IMR-90 (cell line): ENCODE data around the gene NEDD4L.

Experiments used
- CEBPB ChIP-seq: IDR thresholded peaks from 2 replicates; pipeline ENCODE4 v1.6.1; 2012; ENCODE audit warnings: low read depth, low read length, improper control_type of control experiment
- MXI1 ChIP-seq: IDR thresholded peaks from 2 replicates; pipeline ENCODE4 v1.6.1; 2012; ENCODE audit warnings: low read depth, mild to moderate bottlenecking, low read length, moderate library complexity, borderline replicate concordance
- NFE2L2 ChIP-seq: fragments of 150-350 bp; IDR thresholded peaks from 2 replicates; pipeline ENCODE4 v1.6.1; 2016; ENCODE audit warnings: low read depth, mild to moderate bottlenecking, low read length
- POLR2A ChIP-seq: IDR thresholded peaks from 2 replicates; pipeline ENCODE4 v1.6.1; 2012; ENCODE audit warnings: mild to moderate bottlenecking, low read depth, low read length
- RAD21 ChIP-seq: IDR thresholded peaks from 2 replicates; pipeline ENCODE4 v1.6.1; 2012; ENCODE audit warnings: low read length, improper control_type of control experiment
- RCOR1 ChIP-seq: IDR thresholded peaks from 2 replicates; pipeline ENCODE4 v1.6.1; 2012; ENCODE audit warnings: mild to moderate bottlenecking, low read length, improper control_type of control experiment; ENCODE audit not compliant: insufficient replicate concordance
- TF ChIP-seq, protein P1 (sequence below): conservative IDR thresholded peaks from 2 replicates; pipeline ENCODE4 v1.5.1; 2012; ENCODE audit warnings: mild to moderate bottlenecking, low read depth, low read length, improper control_type of control experiment

DNA sequence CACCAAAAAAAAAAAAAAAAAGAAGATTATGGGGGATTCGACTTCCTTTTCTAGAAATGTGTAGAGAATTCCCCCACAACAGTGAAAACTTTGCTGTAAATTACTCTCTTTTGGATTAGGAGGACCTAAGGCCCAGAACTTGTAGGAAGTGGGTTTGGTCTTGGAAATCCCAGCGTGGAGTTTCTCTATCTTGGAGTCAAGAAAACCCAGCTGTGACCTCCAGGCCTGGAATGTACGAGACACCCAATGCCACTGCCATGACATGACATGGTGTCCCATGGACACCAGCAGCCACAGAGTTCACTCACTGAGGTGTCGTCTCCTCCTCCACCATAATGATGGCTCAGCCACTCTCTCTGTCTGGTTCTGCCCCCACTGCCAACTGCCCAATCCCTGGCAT is 382.6 kb downstream of the NEDD4L start:
- TF ChIP-seq, protein P1, sequence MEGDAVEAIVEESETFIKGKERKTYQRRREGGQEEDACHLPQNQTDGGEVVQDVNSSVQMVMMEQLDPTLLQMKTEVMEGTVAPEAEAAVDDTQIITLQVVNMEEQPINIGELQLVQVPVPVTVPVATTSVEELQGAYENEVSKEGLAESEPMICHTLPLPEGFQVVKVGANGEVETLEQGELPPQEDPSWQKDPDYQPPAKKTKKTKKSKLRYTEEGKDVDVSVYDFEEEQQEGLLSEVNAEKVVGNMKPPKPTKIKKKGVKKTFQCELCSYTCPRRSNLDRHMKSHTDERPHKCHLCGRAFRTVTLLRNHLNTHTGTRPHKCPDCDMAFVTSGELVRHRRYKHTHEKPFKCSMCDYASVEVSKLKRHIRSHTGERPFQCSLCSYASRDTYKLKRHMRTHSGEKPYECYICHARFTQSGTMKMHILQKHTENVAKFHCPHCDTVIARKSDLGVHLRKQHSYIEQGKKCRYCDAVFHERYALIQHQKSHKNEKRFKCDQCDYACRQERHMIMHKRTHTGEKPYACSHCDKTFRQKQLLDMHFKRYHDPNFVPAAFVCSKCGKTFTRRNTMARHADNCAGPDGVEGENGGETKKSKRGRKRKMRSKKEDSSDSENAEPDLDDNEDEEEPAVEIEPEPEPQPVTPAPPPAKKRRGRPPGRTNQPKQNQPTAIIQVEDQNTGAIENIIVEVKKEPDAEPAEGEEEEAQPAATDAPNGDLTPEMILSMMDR, result no peak
- TF ChIP-seq CEBPB, result no peak
- TF ChIP-seq RAD21, result no peak
- TF ChIP-seq POLR2A, result no peak
- TF ChIP-seq MXI1, result no peak
- no peak for TF ChIP-seq NFE2L2
- no peak for TF ChIP-seq RCOR1
